ENCODE measurements around the gene PXT1. TPM values are rescaled to one million over a fixed set of nuclear protein-coding genes. Genes with fewer than 3 reads are reported as not detected.

PXT1 gene
- total and polyA plus RNA-seq, 3 donors from 2014 or later = 1.8 to 4.2 (median 3.6) TPM

DNA sequence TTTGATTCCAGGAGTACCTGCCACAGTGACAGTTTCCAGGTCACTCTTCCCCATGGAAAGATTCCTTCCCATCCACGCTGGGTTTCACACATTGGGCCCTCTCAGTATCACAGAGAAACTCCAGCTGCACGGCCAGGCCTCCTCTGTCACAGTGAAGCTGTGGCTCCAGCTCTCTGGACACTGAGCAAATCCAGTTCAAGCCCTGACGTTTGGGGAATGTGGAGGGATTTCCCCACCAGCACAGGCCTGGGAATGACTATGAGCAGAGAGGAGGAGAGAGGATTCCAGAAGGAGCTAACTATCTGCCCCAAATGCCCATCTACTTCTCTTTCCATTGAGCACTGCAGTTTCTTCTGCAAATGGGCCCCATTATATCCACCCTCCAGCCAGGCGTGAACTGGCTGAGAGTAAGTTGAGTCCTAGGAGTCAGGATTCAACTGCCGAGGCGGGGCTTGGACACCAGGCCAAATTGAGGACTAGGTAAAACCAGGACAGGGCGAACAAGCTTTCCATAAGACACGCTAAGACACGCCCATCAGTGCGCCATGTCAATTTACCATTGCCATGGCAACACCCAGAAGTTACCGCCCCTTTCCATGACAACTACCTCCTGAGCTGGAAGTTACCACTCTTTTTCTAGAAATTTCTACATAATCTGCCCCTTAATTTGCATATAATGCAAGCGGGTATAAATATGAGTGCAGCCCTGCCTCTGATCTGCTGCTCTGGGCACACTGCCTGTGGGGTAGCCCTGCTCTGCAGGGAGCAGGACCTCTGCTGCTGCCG lies 96.8 kb downstream of the PXT1 start:
- peak; percentile 47 for DNase-seq
- H3K4me1 ChIP-seq = peaks cover 22% of the 10 kb centered on the region
- H3K9me3 ChIP-seq = no peaks in the 10 kb centered on the region
- 54 to 63% methylated on average over 13 of the region's 13 CpGs for WGBS, 2 donors
- no peak for TF ChIP-seq POLR2A (IDR thresholded peaks at IDR 0.05)
- TF ChIP-seq, protein P1, sequence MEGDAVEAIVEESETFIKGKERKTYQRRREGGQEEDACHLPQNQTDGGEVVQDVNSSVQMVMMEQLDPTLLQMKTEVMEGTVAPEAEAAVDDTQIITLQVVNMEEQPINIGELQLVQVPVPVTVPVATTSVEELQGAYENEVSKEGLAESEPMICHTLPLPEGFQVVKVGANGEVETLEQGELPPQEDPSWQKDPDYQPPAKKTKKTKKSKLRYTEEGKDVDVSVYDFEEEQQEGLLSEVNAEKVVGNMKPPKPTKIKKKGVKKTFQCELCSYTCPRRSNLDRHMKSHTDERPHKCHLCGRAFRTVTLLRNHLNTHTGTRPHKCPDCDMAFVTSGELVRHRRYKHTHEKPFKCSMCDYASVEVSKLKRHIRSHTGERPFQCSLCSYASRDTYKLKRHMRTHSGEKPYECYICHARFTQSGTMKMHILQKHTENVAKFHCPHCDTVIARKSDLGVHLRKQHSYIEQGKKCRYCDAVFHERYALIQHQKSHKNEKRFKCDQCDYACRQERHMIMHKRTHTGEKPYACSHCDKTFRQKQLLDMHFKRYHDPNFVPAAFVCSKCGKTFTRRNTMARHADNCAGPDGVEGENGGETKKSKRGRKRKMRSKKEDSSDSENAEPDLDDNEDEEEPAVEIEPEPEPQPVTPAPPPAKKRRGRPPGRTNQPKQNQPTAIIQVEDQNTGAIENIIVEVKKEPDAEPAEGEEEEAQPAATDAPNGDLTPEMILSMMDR (IDR thresholded peaks at IDR 0.05) = no peak
- H3K4me3 ChIP-seq = peak overlapping the region in 1 of 2 donors; percentile 29
- no peaks in the 10 kb centered on the region for H3K27me3 ChIP-seq
- intact Hi-C loops (cut with DNase I; ENCODE audit: low total_unique reads) = no loop called here
- H3K27ac ChIP-seq = no peak overlapping the region
- H3K36me3 ChIP-seq (ENCODE audit: low read depth, missing control alignments) = no peaks in the 10 kb centered on the region

GRCh38 chr6:36343109-36343680 lies 99.5 kb downstream of the PXT1 start:
- no peak for TF ChIP-seq POLR2A (IDR thresholded peaks at IDR 0.05)
- TF ChIP-seq, protein P1 (IDR thresholded peaks at IDR 0.05) = no peak
- Histone ChIP-seq H3K4me3 (no peak overlapping the region), H3K27ac (no peak overlapping the region), H3K27me3 (no peaks in the 10 kb centered on the region), H3K36me3 (ENCODE audit: low read depth, missing control alignments) (no peaks in the 10 kb centered on the region), H3K4me1 (peaks cover 11% of the 10 kb centered on the region), H3K9me3 (no peaks in the 10 kb centered on the region)
- 65 to 86% methylated on average over 5 of the region's 5 CpGs for WGBS, 2 donors
- no peak for DNase-seq
- intact Hi-C loops (cut with DNase I; ENCODE audit: low total_unique reads) = no loop called here

DNA sequence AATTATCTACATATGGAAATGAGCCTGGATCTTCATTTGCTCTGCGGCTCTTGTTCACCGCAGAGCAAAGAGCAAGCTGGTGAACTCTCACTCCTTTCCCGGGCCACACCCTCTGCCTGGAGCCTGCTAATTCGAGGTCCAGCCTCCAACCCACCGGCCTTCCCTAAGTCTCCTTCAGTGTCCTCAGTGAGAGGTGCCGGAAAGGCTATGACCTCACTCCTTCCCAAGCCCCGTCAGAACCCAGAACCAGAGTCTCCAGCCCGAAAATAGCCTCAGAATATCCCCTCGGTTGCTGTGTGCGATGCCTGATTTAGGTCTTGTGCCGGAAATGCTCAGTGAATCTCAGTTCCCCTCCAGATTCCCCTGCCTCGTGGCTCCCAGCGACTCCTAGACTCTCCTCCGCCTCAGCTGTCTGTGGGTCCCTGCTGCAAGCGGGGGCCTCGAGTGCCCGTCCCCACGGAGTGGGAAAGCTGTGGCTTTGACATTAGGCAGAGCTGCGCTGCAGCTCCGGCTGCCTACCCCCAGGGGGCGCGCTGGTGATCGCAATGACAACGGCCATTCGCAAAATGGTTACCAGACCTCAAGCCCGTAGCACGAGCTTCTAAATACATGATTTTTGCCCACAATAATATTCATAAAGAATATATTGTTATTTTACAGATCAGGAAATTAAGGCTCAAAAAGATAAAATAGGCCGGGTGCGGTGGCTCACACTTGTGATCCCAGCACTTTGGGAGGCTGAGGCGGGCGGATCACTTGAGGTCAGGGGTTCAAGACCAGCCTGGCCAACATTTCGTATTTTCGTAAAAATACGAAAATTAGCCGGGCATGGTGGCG lies 101.8 kb downstream of the PXT1 start:
- Histone ChIP-seq H3K27me3 (no peaks in the 10 kb centered on the region), H3K4me3 (peak overlapping the region in 1 of 2 donors; percentile 0), H3K27ac (peak overlapping the region in 1 of 2 donors; percentile 70), H3K4me1 (peaks cover 9% of the 10 kb centered on the region), H3K36me3 (ENCODE audit: low read depth, missing control alignments) (no peaks in the 10 kb centered on the region), H3K9me3 (no peaks in the 10 kb centered on the region)
- peak; percentile 87 for DNase-seq
- WGBS, 2 donors = 16 to 29% methylated on average over 26 to 36 of the region's 36 CpGs
- intact Hi-C loops (cut with DNase I; ENCODE audit: low total_unique reads) = no loop called here
- TF ChIP-seq POLR2A (IDR thresholded peaks at IDR 0.05) = no peak
- TF ChIP-seq, protein P1 (IDR thresholded peaks at IDR 0.05) = peak; percentile 83 to 96 (median 85)

Small RNA genes within 50 kb of the gene (small RNA-seq; reads per million reads assigned to genes)
- 0 reads per million in 2 donors for gene RN7SL502P

Other genes with a start within 250 kb of the PXT1 start
- gene BRPF3, start 246.1 kb downstream of the PXT1 start, total RNA-seq = 100 to 1,000 TPM; 102 to 104 TPM
- 70.5 TPM for gene BRPF3, start 246.1 kb downstream of the PXT1 start, polyA plus RNA-seq (ENCODE audit: insufficient read depth, low read depth, low replicate concordance)
- gene PNPLA1, start 172.8 kb downstream of the PXT1 start, total RNA-seq = 1 to 10 TPM; 2.4 to 3.5 TPM
- gene PNPLA1, start 172.8 kb downstream of the PXT1 start, polyA plus RNA-seq (ENCODE audit: insufficient read depth, low read depth, low replicate concordance) = 2.1 TPM
- gene BNIP5, start 106.0 kb downstream of the PXT1 start, total RNA-seq = under 1 TPM; 0.68 to 0.87 TPM
- gene BNIP5, start 106.0 kb downstream of the PXT1 start, polyA plus RNA-seq (ENCODE audit: insufficient read depth, low read depth, low replicate concordance) = 0.96 TPM
- 1 to 10 TPM in 1 of 2 donors, under 1 TPM in 1; 0.68 to 1.3 TPM for gene ETV7, start 55.2 kb downstream of the PXT1 start, total RNA-seq
- gene ETV7, start 55.2 kb downstream of the PXT1 start, polyA plus RNA-seq (ENCODE audit: insufficient read depth, low read depth, low replicate concordance) = 2.2 TPM
- gene KCTD20, start 146 bp upstream of the PXT1 start, total RNA-seq = 10 to 100 TPM; 31.5 to 35.5 TPM
- 21.8 TPM for gene KCTD20, start 146 bp upstream of the PXT1 start, polyA plus RNA-seq (ENCODE audit: insufficient read depth, low read depth, low replicate concordance)
- gene STK38, start 104.6 kb upstream of the PXT1 start, total RNA-seq = 10 to 100 TPM; 20.4 to 23.9 TPM
- gene STK38, start 104.6 kb upstream of the PXT1 start, polyA plus RNA-seq (ENCODE audit: insufficient read depth, low read depth, low replicate concordance) = 22.0 TPM
- 100 to 1,000 TPM; 180 to 183 TPM for gene SRSF3, start 151.5 kb upstream of the PXT1 start, total RNA-seq
- gene SRSF3, start 151.5 kb upstream of the PXT1 start, polyA plus RNA-seq (ENCODE audit: insufficient read depth, low read depth, low replicate concordance) = 289 TPM
- 100 to 1,000 TPM; 154 TPM for gene CDKN1A, start 235.9 kb upstream of the PXT1 start, total RNA-seq
- gene CDKN1A, start 235.9 kb upstream of the PXT1 start, polyA plus RNA-seq (ENCODE audit: insufficient read depth, low read depth, low replicate concordance) = 64.2 TPM

Data from testis (tissue), 3 donors.